22Rv1 (cell line): Measurements from ENCODE around the gene TRPM3.

ENCODE experiments used
- H3K27ac ChIP-seq: fragments of 450-650 bp; 2 replicates; pipeline ENCODE4 v1.5.1; 2017
- CTCF ChIP-seq: fragments of 450-650 bp; IDR thresholded peaks from 2 replicates; pipeline ENCODE4 v1.5.1; 2017; ENCODE audit warnings: mild to moderate bottlenecking
- ZFX ChIP-seq: fragments of 450-650 bp; IDR thresholded peaks from 2 replicates; pipeline ENCODE4 v1.6.1; 2017; ENCODE audit warnings: antibody characterized with exemption, borderline replicate concordance

Gene TRPM3

GRCh38 chr9:70519912-70520724 lies 601.3 kb downstream of the TRPM3 start:
- H3K27ac ChIP-seq = no peak overlapping the region
- TF ChIP-seq ZFX (no peak), CTCF (no peak)

GRCh38 chr9:70517926-70518610 lies 603.4 kb downstream of the TRPM3 start:
- TF ChIP-seq ZFX = no peak
- no peak for TF ChIP-seq CTCF
- no peak overlapping the region for H3K27ac ChIP-seq

DNA sequence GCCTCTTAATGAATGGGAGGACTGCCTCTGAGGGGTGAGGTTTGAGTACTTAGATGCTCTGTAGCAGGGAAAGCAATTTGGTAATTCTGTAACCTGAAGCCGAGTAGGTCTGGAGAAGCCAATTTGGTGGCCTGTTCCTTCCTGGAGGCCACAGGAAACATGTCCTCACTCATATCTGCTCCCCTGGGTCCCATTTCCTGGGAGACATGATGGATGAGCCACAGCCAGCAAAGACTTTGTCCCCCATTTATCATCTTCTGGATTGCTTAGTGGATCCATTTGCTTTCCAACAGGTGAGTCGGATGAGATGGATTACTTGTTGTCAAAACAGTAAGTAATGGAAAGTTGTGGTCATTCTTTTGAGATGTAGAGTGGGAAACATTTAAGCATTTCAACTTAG lies 607.1 kb downstream of the TRPM3 start:
- TF ChIP-seq CTCF = no peak
- TF ChIP-seq ZFX = no peak
- H3K27ac ChIP-seq = no peak overlapping the region

DNA sequence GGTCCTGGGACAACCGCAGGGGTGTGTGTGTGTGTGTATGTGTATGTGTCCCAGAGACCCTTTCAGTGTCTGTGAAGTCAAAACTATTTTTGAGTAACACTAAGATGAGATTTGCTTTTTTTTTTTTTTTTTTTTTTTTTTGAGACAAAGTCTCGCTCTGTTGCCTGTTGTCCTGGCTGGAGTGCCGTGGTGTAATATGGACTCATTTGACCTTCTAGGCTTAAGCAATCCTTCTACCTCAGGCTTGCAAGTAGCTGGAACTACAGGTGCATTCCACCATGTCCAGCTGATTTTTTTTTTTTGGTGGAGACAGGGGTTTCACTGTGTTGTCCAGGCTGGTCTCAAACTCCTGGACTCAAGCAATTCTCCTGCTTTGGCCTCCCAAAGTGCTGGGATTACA lies 609.6 kb downstream of the TRPM3 start:
- no peak overlapping the region for H3K27ac ChIP-seq
- TF ChIP-seq CTCF (no peak), ZFX (no peak)

DNA sequence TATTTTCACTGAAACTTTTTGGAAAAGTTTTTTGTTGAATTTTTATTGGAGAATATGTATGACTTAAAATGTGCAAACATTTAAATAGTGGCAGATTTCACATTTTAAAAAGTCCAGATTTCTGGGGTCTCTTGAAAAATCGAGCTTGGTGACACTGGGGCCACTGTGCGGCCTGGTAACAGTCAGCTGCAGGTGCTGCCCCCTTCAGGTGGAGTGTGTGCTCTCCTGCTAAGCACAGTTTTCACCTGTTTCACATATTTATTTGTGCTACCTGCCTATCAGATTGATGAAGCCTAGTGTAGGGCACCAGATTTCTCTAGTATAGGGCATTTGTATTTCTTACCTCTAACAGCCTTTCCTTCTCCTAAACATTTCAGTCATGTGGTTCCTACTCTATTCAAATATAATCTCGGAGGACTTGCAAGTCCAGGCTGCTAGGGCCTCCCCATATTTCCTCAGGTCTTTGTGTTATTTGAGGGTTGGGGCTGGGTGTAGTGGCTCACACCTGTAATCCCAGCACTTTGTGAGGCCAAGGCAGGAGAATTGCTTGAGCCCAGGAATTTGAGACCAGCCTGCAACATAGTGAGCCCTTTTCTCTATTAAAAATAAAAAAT lies 611.2 kb downstream of the TRPM3 start:
- TF ChIP-seq CTCF (peak; percentile 87), ZFX (no peak)
- no peak overlapping the region for H3K27ac ChIP-seq

GRCh38 chr9:70506159-70506558 lies 615.3 kb downstream of the TRPM3 start:
- TF ChIP-seq CTCF (no peak), ZFX (no peak)
- H3K27ac ChIP-seq = no peak overlapping the region

- H3K27ac ChIP-seq = no peak overlapping the region
- TF ChIP-seq ZFX (no peak), CTCF (no peak)
Observed at GRCh38 chr9:70504834-70505233, 616.6 kb downstream of the TRPM3 start.
